ENCODE data around the gene OXA1L. TPM values are rescaled to one million over a fixed set of nuclear protein-coding genes. Genes with fewer than 3 reads are reported as not detected.
A peak's percentile ranks its signal among the peaks of the same experiment; 100 is the strongest.

OXA1L gene
- total RNA-seq, 1 donor from 2014 or later: 116 TPM

DNA sequence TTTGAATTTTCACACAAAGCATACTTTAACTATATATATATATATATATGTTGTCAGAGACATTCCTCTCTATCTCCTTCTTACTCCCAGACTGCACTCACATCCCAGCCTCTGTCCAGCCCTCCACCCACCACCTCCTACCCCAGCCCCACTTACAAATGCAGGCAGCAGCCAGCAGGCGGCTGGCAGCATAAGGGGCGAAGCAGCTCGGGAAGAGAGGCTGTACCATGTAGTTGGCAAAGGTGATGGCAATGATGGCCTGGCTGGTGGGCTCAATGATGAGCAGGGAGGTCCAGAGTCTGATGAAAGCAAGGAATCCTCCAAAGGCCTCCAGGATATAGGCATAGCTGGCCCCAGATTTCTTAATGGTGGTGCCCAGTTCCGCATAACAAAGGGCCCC lies 46.3 kb downstream of the OXA1L start:
- Histone ChIP-seq H3K27me3 (no peaks in the 10 kb centered on the region), H3K4me3 (no peak overlapping the region), H3F3A (ENCODE audit: low read depth) (peaks cover 14% of the 10 kb centered on the region), H3K9ac (no peak overlapping the region), H4K20me1 (ENCODE audit: low read depth) (no peaks in the 10 kb centered on the region), H3K36me3 (no peaks in the 10 kb centered on the region), H2AFZ (replicated peaks) (no peak overlapping the region), H3K4me2 (no peak overlapping the region), H3K4me1 (peaks cover 10% of the 10 kb centered on the region), H3K9me3 (ENCODE audit: low read depth) (no peaks in the 10 kb centered on the region), H3K27ac (no peak overlapping the region), H3K79me2 (ENCODE audit: low read depth) (no peaks in the 10 kb centered on the region)
- TF ChIP-seq, protein P1, sequence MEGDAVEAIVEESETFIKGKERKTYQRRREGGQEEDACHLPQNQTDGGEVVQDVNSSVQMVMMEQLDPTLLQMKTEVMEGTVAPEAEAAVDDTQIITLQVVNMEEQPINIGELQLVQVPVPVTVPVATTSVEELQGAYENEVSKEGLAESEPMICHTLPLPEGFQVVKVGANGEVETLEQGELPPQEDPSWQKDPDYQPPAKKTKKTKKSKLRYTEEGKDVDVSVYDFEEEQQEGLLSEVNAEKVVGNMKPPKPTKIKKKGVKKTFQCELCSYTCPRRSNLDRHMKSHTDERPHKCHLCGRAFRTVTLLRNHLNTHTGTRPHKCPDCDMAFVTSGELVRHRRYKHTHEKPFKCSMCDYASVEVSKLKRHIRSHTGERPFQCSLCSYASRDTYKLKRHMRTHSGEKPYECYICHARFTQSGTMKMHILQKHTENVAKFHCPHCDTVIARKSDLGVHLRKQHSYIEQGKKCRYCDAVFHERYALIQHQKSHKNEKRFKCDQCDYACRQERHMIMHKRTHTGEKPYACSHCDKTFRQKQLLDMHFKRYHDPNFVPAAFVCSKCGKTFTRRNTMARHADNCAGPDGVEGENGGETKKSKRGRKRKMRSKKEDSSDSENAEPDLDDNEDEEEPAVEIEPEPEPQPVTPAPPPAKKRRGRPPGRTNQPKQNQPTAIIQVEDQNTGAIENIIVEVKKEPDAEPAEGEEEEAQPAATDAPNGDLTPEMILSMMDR (IDR thresholded peaks at IDR 0.05): peak; percentile 33
- no peak for TF ChIP-seq EZH2 (IDR thresholded peaks at IDR 0.05)
- H3K9me3 Mint-ChIP-seq: no peaks in the 10 kb centered on the region
- DNase-seq (ENCODE audit: low spot score): peak; percentile 34
- H3K27me3 Mint-ChIP-seq (ENCODE audit: insufficient read depth, low read depth): peaks cover 12% of the 10 kb centered on the region
- peak overlapping the region; percentile 21 for H3K27ac Mint-ChIP-seq
- H3K36me3 Mint-ChIP-seq: no peaks in the 10 kb centered on the region
- H3K4me1 Mint-ChIP-seq: peaks cover 16% of the 10 kb centered on the region
- no peak overlapping the region for H3K4me3 Mint-ChIP-seq

- peaks cover 18% of the 10 kb centered on the region for H3F3A ChIP-seq (ENCODE audit: low read depth)
- no peaks in the 10 kb centered on the region for H3K79me2 ChIP-seq (ENCODE audit: low read depth)
- H3K4me3 ChIP-seq: no peak overlapping the region
- no peak overlapping the region for H2AFZ ChIP-seq (replicated peaks)
- no peak overlapping the region for H3K4me2 ChIP-seq
- H3K9me3 Mint-ChIP-seq: no peaks in the 10 kb centered on the region
- no peak overlapping the region for H3K27ac ChIP-seq
- peaks cover 10% of the 10 kb centered on the region for H3K4me1 ChIP-seq
- H3K27me3 ChIP-seq: no peaks in the 10 kb centered on the region
- peaks cover 19% of the 10 kb centered on the region for H3K4me1 Mint-ChIP-seq
- H4K20me1 ChIP-seq (ENCODE audit: low read depth): no peaks in the 10 kb centered on the region
- no peak for TF ChIP-seq EZH2 (IDR thresholded peaks at IDR 0.05)
- no peak for TF ChIP-seq EZH2phosphoT487 (IDR thresholded peaks at IDR 0.05)
- TF ChIP-seq, protein P1 (IDR thresholded peaks at IDR 0.05): no peak
- no peak for DNase-seq (ENCODE audit: low spot score)
- H3K36me3 Mint-ChIP-seq: no peaks in the 10 kb centered on the region
- H3K4me3 Mint-ChIP-seq: no peak overlapping the region
- peaks cover 11% of the 10 kb centered on the region for H3K27me3 Mint-ChIP-seq (ENCODE audit: insufficient read depth, low read depth)
- peak overlapping the region; percentile 21 for H3K27ac Mint-ChIP-seq
- H3K9ac ChIP-seq: no peak overlapping the region
- H3K36me3 ChIP-seq: no peaks in the 10 kb centered on the region
- H3K9me3 ChIP-seq (ENCODE audit: low read depth): no peaks in the 10 kb centered on the region
These were observed 46.7 kb downstream of the OXA1L start for GRCh38 chr14:22813145-22813544.

GRCh38 chr14:22814373-22814772 lies 47.9 kb downstream of the OXA1L start:
- Histone ChIP-seq H3K27me3 (peaks cover 3% of the 10 kb centered on the region), H3K4me2 (no peak overlapping the region), H3K36me3 (no peaks in the 10 kb centered on the region), H3K4me1 (peaks cover 10% of the 10 kb centered on the region), H4K20me1 (ENCODE audit: low read depth) (no peaks in the 10 kb centered on the region), H3K79me2 (ENCODE audit: low read depth) (no peaks in the 10 kb centered on the region), H3K9me3 (ENCODE audit: low read depth) (no peaks in the 10 kb centered on the region), H3K9ac (no peak overlapping the region), H2AFZ (replicated peaks) (peak overlapping the region; percentile 100), H3F3A (ENCODE audit: low read depth) (peaks cover 27% of the 10 kb centered on the region), H3K27ac (no peak overlapping the region), H3K4me3 (no peak overlapping the region)
- no peaks in the 10 kb centered on the region for H3K36me3 Mint-ChIP-seq
- H3K27ac Mint-ChIP-seq: no peak overlapping the region
- no peak overlapping the region for H3K4me3 Mint-ChIP-seq
- TF ChIP-seq EZH2 (IDR thresholded peaks at IDR 0.05): no peak
- TF ChIP-seq, protein P1 (IDR thresholded peaks at IDR 0.05): no peak
- TF ChIP-seq EZH2phosphoT487 (IDR thresholded peaks at IDR 0.05): no peak
- peaks cover 26% of the 10 kb centered on the region for H3K4me1 Mint-ChIP-seq
- DNase-seq (ENCODE audit: low spot score): no peak
- peaks cover 11% of the 10 kb centered on the region for H3K27me3 Mint-ChIP-seq (ENCODE audit: insufficient read depth, low read depth)
- H3K9me3 Mint-ChIP-seq: no peaks in the 10 kb centered on the region

Measured in neural progenitor cell (in vitro differentiated cells).